Myocyte (in vitro differentiated cells): ENCODE results near the gene ACOX3. TPM values are rescaled to one million over a fixed set of nuclear protein-coding genes. Genes with fewer than 3 reads are reported as not detected.

Experiments used
- DNase-seq: peaks from one replicate; pipeline ENCODE4 v3.0.0-alpha.2; 2012; ENCODE audit warnings: low read depth
- total RNA-seq: library from RNA; depleted of rRNA; stranded (reverse); fragments of >200 nt; gene quantifications from 2 replicates; pipeline ENCODE4 v1.2.3, GENCODE V29; 2014

Gene ACOX3
- total RNA-seq, 1 donor from 2014 or later, result 24.7 TPM

- DNase-seq, result no peak
Observed at GRCh38 chr4:8325291-8325973, 115.1 kb downstream of the ACOX3 start.

- no peak for DNase-seq
Observed at GRCh38 chr4:8324640-8325239, 115.8 kb downstream of the ACOX3 start.

GRCh38 chr4:8323947-8324555 is 116.5 kb downstream of the ACOX3 start:
- no peak for DNase-seq

- no peak for DNase-seq
Observed at GRCh38 chr4:8322794-8323704, 117.5 kb downstream of the ACOX3 start.

- DNase-seq, result no peak
Observed at GRCh38 chr4:8321771-8322170, 118.8 kb downstream of the ACOX3 start.

- DNase-seq, result no peak
Observed at GRCh38 chr4:8321220-8321619, 119.3 kb downstream of the ACOX3 start.

- no peak for DNase-seq
Observed at GRCh38 chr4:8320386-8320750, 120.2 kb downstream of the ACOX3 start.

GRCh38 chr4:8319731-8320385 is 120.7 kb downstream of the ACOX3 start:
- DNase-seq, result no peak

- DNase-seq, result no peak
Observed at GRCh38 chr4:8319061-8319460, 121.5 kb downstream of the ACOX3 start.

GRCh38 chr4:8318509-8318908 is 122.0 kb downstream of the ACOX3 start:
- no peak for DNase-seq

GRCh38 chr4:8317474-8317873 is 123.0 kb downstream of the ACOX3 start:
- DNase-seq, result peak; percentile 42

- no peak for DNase-seq
Observed at GRCh38 chr4:8316911-8317351, 123.6 kb downstream of the ACOX3 start.

Other genes with a start within 250 kb of the ACOX3 start
- gene SH3TC1, start 241.4 kb downstream of the ACOX3 start, total RNA-seq, result 0.68 and 0.94 TPM in 2 replicates
- gene HTRA3, start 171.0 kb downstream of the ACOX3 start, total RNA-seq, result 35.0 and 49.3 TPM in 2 replicates
- 20.1 and 23.9 TPM in 2 replicates for gene TRMT44, start 54 bp upstream of the ACOX3 start, total RNA-seq
- 0.36 and 0.51 TPM in 2 replicates for gene GPR78, start 139.7 kb upstream of the ACOX3 start, total RNA-seq
- 22.5 and 31.3 TPM in 2 replicates for gene CPZ, start 152.0 kb upstream of the ACOX3 start, total RNA-seq